HG03520 (cell line): Measurements from ENCODE around the gene SPN.
"Not testable (repeated sequence)": the region's sequence is repeated elsewhere in the genome, so short reads cannot be mapped to it uniquely, and the experiment has no call there.

ENCODE experiments used
- ATAC-seq: cut with Tn5 transposase; IDR thresholded peaks from one replicate; pipeline ENCODE4 v1.9.1; 2021; ENCODE audit warnings: mild to moderate bottlenecking, moderate library complexity; ENCODE audit not compliant: unreplicated experiment

SPN gene

DNA sequence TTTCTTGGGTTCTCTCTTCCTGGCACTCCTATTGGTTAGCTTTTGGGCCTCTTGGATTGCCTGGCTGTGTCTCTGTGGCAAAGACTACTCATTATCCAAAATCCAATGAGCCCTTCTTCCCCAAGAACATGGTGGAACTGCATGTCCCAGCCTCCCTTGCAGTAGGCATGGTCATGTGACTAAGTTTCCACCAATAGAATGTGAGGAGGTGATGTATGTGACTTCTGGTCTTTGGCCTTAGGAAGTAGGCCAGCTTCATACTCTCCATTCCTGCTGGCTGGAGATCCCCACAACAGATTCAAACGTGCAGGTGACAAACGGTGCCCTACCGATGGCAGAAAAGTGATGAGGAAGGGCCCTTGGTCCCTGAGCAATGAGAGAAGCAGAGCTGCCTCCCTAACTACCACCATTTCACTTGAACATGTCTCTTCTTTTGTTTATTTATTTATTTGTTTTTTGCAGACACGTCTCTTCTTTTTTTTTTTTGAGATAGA is 17.3 kb upstream of the SPN start:
- ATAC-seq: no peak

- no peak for ATAC-seq
Measured at GRCh38 chr16:29646947-29647346, 16.1 kb upstream of the SPN start.

DNA sequence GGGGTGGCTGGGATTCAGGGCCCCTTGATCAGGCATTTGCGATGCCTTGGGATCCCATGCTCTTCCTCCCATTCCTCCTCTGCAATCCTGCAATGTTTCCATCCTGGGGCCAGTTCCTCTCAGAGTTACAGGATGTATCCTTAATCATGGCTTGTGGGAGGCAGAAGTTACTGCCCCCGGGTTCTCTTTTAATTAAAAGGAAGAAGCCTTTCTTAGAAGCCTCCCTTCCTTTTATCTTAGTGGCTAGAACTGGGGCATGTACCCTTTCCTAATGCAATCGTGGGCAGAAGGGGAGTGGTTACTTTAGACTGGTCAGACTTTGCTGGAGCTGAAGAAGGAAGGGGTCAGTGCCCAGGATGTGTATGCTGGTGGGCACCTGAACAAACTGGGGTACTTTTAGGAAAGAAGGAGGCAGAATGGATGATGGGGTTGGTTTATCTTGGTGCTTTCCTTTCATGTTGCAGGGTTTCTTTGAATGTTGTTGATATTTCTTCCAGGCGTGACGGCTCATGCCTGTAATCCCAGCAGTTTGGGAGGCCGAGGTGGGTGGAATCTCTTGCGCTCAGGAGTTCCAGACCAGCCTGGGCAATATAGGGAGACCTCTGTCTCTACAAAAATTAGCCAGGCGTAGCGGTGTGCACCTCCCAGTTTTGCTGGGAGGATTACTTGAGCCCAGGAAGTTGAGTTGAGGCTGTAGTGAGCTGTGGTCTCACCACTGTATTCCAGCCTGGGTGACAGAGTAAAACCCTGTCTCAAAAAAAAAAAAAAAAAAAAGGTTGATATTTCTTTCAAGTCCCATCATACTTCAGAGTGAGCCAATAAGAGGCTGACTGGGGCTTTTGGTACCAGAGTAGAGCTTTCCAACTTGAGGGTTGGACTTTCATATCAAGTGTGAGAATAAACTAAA is 13.2 kb upstream of the SPN start:
- no peak for ATAC-seq

DNA sequence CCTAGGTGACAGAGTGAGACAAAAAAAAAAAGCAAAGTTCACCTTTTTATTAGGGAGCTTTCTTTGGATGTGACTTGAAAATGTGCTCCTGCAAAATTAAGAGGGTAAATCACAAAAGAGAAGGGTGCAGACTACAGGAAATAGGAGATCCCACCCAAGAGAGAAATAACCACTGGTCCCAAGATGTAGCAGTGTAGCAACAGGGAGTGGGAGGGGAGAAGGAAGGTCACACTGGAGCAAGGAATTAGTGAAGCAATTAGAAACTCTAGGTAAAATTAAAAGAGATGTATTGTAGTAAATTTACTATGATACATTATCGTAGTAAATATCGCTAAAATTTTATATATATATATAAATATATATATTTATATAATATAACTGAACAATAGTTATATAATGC is 12.3 kb upstream of the SPN start:
- ATAC-seq: no peak

GRCh38 chr16:29651774-29652349 is 11.2 kb upstream of the SPN start:
- ATAC-seq: no peak

- no peak for ATAC-seq
Measured at GRCh38 chr16:29653471-29653870, 9.6 kb upstream of the SPN start.

GRCh38 chr16:29653890-29654289 is 9.2 kb upstream of the SPN start:
- ATAC-seq: not testable (repeated sequence)

- no peak for ATAC-seq
Measured at GRCh38 chr16:29656688-29657523, 6.1 kb upstream of the SPN start.

DNA sequence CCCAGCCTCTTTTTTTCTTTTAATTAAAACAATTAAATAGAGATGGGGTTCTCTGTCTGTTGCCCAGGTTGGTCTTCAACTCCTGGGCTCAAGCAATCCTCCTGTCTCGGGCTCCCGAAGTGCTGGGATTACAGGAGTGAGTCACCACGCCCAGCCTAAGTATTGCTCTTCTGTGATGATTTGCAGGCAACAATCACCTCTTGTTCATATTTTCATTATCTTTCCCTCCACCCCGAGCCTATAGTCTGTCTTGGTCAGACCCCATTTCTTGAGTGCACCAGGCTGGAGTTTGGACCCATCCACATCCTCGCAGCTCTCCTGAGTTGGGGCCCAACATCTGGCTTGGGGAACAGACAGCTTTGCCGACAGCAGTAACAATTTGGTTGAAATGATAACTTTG is 4.3 kb upstream of the SPN start:
- no peak for ATAC-seq

GRCh38 chr16:29662000-29662728 is 883 bp upstream of the SPN start:
- no peak for ATAC-seq

DNA sequence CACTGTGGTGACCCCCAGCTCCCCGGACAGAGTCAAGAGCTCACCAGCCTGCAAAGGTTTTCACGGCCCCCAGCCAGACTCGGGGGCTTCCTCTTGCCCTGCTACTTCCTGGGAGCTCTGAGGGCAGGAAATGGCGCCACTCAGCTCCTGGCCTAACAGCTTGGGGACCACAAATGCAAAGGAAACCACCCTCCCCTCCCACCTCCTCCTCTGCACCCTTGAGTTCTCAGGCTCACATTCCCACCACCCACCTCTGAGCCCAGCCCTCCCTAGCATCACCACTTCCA is 375 bp upstream of the SPN start:
- no peak for ATAC-seq

- no peak for ATAC-seq
Measured at GRCh38 chr16:29663807-29664090, 702 bp downstream of the SPN start.

- no peak for ATAC-seq
Measured at GRCh38 chr16:29664091-29664921, 1.3 kb downstream of the SPN start.

GRCh38 chr16:29665294-29666077 is 2.4 kb downstream of the SPN start:
- ATAC-seq: no peak

DNA sequence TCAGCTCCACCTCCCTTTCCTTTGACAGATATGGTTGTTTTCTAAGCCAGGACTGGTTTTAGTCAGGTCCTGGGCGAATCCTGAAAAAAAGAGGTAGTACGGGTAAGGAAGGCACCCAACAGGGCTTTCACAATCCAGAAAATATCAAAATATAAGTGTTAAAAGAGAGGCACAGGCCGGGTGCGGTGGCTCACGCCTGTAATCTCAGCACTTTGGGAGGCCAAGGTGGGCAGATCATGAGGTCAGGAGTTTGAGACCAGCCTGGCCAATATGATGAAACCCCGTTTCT is 4.2 kb downstream of the SPN start:
- not testable (repeated sequence) for ATAC-seq

DNA sequence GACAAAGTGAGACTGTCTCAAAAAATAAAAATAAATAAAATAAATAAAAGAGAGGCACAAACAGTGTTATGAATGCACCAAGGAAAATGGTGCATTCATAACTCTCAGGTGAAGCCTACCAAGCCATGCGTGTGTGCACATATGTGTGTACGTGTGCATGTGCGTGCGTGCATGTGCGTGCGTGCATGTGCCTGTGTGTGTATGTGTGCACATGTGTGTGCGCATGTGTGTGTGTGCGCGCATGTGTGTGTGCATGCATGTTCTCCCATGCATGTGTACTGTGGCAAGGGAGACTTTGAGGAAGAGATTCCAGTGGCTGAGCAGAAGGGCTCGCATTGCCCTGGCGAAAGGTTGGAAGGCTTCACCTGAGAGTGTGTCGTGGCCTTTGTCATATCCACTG is 4.7 kb downstream of the SPN start:
- no peak for ATAC-seq

DNA sequence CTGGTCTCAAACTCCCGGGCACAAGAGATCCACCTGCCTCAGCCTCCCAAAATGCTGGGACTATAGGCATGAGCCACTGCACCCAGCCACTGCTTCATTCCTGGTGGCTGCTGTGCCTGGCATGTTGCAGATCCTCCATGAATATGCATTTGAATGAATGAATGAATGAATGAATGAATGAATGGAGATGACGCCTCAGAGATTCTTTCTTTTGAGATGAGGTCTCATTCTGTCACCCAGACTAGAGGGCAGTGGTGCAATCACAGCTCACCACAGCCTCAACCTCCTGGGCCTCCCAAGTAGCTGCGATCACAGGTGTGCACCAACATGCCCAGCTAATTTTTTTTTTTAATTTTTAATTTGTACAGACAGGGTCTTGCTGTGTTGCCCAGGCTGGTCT is 5.2 kb downstream of the SPN start:
- ATAC-seq: no peak

- no peak for ATAC-seq
Measured at GRCh38 chr16:29673501-29673900, 10.5 kb downstream of the SPN start.

- no peak for ATAC-seq
Measured at GRCh38 chr16:29674188-29674587, 11.1 kb downstream of the SPN start.
